ENCODE results near the gene UBE2E2. TPM values are rescaled to one million over a fixed set of nuclear protein-coding genes. Genes with fewer than 3 reads are reported as not detected.

The UBE2E2 gene
- total RNA-seq, 1 experiment from 2014 or later: 38.6 TPM

- Histone ChIP-seq H4K20me1 (ENCODE audit: control insufficient read depth, insufficient read depth, insufficient read length) (no peaks in the 10 kb centered on the region), H2BK12ac (ENCODE audit: insufficient read length, low read depth, low read length) (no peak overlapping the region), H2AFZ (ENCODE audit: low read length) (no peak overlapping the region), H2BK120ac (ENCODE audit: low read depth, low read length, poor library complexity, severe bottlenecking) (no peak overlapping the region), H3K14ac (ENCODE audit: insufficient read depth, low read length) (no peak overlapping the region), H3K79me2 (ENCODE audit: insufficient read depth, low read length) (no peaks in the 10 kb centered on the region; the same call in 1 of the 2 replicates), H2BK5ac (ENCODE audit: insufficient read length, low read length) (no peak overlapping the region), H3K9me3 (ENCODE audit: control insufficient read depth, low read depth, low read length) (no peaks in the 10 kb centered on the region), H4K8ac (replicated peaks; ENCODE audit: insufficient read length, low read depth, low read length) (no peak overlapping the region), H3K4me1 (ENCODE audit: insufficient read depth, low read length) (no peaks in the 10 kb centered on the region), H3K27me3 (ENCODE audit: insufficient read depth, low read length) (no peaks in the 10 kb centered on the region), H2BK15ac (ENCODE audit: low read depth, low read length) (no peak overlapping the region), H3K9ac (ENCODE audit: extremely low read depth, insufficient read length, low read length) (no peak overlapping the region), H3K4me2 (ENCODE audit: insufficient read depth, insufficient read length, low read length) (no peak overlapping the region), H3K23me2 (ENCODE audit: insufficient read length, low read depth, low read length, poor library complexity, severe bottlenecking) (no peaks in the 10 kb centered on the region), H3T11ph (ENCODE audit: low read length) (no peak overlapping the region), H2AK5ac (ENCODE audit: insufficient read length, low read length) (no peak overlapping the region), H3K56ac (ENCODE audit: insufficient read length, low read depth, low read length) (no peak overlapping the region), H4K5ac (ENCODE audit: insufficient read length, low read depth, low read length) (no peak overlapping the region), H3K79me1 (ENCODE audit: insufficient read depth, low read depth, low read length, poor library complexity, severe bottlenecking) (peaks cover 4% of the 10 kb centered on the region), H4K91ac (ENCODE audit: insufficient read length, low read depth, low read length) (no peak overlapping the region), H3K27ac (ENCODE audit: insufficient read length, low read depth, low read length) (no peak overlapping the region), H3K18ac (ENCODE audit: insufficient read length, low read depth, low read length) (no peak overlapping the region), H3K4ac (ENCODE audit: low read depth, low read length) (no peak overlapping the region), H3K23ac (ENCODE audit: insufficient read length, low read depth, low read length) (no peak overlapping the region), H2BK20ac (ENCODE audit: low read depth, low read length, poor library complexity, severe bottlenecking) (no peak overlapping the region)
- no peak for DNase-seq
- Mint-ChIP-seq H3K9me3 (no peaks in the 10 kb centered on the region), H3K4me3 (no peak overlapping the region), H3K4me1 (peaks cover 11 to 13% of the 10 kb centered on the region in 2 experiments), H3K27me3 (ENCODE audit: low read depth) (no peaks in the 10 kb centered on the region), H3K27ac (no peak overlapping the region), H3K36me3 (ENCODE audit: insufficient read depth in 1 of 3, low read depth in 3 of 3) (no peaks in the 10 kb centered on the region)
- no peak for TF ChIP-seq CTCF (conservative IDR thresholded peaks at IDR 0.05)
- WGBS (ENCODE audit: extremely low coverage, insufficient read length, low lambda C conversion rate): no CpG with 5 or more reads among the region's 3 CpGs
Measured at GRCh38 chr3:23246651-23247050, 43.5 kb downstream of the UBE2E2 start.

Measured in H9 (cell line).